HCT116 (cell line): ENCODE measurements around the gene TOB2. TPM values are rescaled to one million over a fixed set of nuclear protein-coding genes. Genes with fewer than 3 reads are reported as not detected.

Experiments used
- ATAC-seq: fragments of 200-7000 bp; cut with Tn5 transposase; 2 replicates; pipeline ENCODE4 v1.9.1; 2020; ENCODE audit warnings: mild to moderate bottlenecking, moderate library complexity
- BruUV-seq: library from RNA; stranded (reverse); fragments of 400-500 nt; replicated peaks from 2 replicates; lab custom pipeline; 2021; lab: Mats Ljungman, UMichigan
- CTCF ChIA-PET: fragments of 300-600 bp; sonication (Branson Sonifier 250); formaldehyde crosslinking; loops from one replicate; lab custom pipeline; 2021; ENCODE audit warnings: antibody characterized with exemption; lab: Charles Lee
- POLR2A ChIA-PET: fragments of 300-600, 350-600 bp; sonication (Branson Sonifier 250); formaldehyde crosslinking; loops from one replicate; lab custom pipeline; 2021; ENCODE audit warnings: antibody characterized with exemption; lab: Charles Lee
- RAD21 ChIA-PET, 2 experiments: fragments of 300-600 bp; sonication (Branson Sonifier 250); formaldehyde crosslinking; loops; one replicate each; lab custom pipeline; 2023; ENCODE audit warnings: low total read pairs in 2 of 2; ENCODE audit not compliant: uncharacterized antibody in 2 of 2, unreplicated experiment in 2 of 2, low non-redundant PET in 1 of 2; lab: Charles Lee
- DNase-seq: peaks from one replicate; pipeline ENCODE4 v3.0.0-alpha.2; 2010; ENCODE audit warnings: low read depth, low spot score
- H2AFZ ChIP-seq: fragments of 200-600 bp; shearing (Covaris generic), sonication (generic); 2 replicates; pipeline ENCODE4 v1.6.1; 2017; ENCODE audit warnings: low read depth, mixed run types, mixed read lengths, antibody characterized with exemption, low read length; ENCODE audit not compliant: poor library complexity, severe bottlenecking
- H3K27ac ChIP-seq: 2 replicates; pipeline ENCODE4 v1.5.1; 2012; ENCODE audit warnings: low read depth, low read length
- H3K27me3 ChIP-seq: fragments of 200-600 bp; sonication (generic); 2 replicates; pipeline ENCODE4 v1.6.1; 2016; ENCODE audit warnings: mixed run types, low read length, mixed read lengths; ENCODE audit not compliant: insufficient read depth
- H3K36me3 ChIP-seq, 2 experiments: fragments of 200-500 bp in 1 of 2; fragments of 200-600 bp in 1 of 2; sonication (Bioruptor generic) in 1 of 2; sonication (generic) in 1 of 2; 2 replicates each; pipeline versions ENCODE4 v1.5.1 to v1.6.1; 2014 to 2016; ENCODE audit warnings: low read length in 2 of 2, inconsistent platforms in 1 of 2, mixed read lengths in 1 of 2, mixed run types in 1 of 2; ENCODE audit not compliant: insufficient read depth in 2 of 2, control insufficient read depth in 1 of 2
- H3K4me1 ChIP-seq, 2 experiments: fragments of 200-600 bp in 1 of 2; sonication (generic) in 1 of 2; 2 replicates each; pipeline versions ENCODE4 v1.5.1 to v1.6.1; 2012 to 2017; ENCODE audit warnings: low read length in 2 of 2, inconsistent platforms in 1 of 2, mild to moderate bottlenecking in 1 of 2, mixed read lengths in 1 of 2, mixed run types in 1 of 2, moderate library complexity in 1 of 2; ENCODE audit not compliant: insufficient read depth in 2 of 2, control insufficient read depth in 1 of 2
- H3K4me2 ChIP-seq: fragments of 200-600 bp; sonication (generic); 2 replicates; pipeline ENCODE4 v1.6.1; 2017; ENCODE audit warnings: mixed run types, low read length, mixed read lengths
- H3K4me3 ChIP-seq, 2 experiments: fragments of 200-600 bp in 1 of 2; sonication (generic) in 1 of 2; replicated peaks in 1 of 2; 2 replicates each; pipeline ENCODE4 v1.5.1; 2011 to 2016; ENCODE audit warnings: low read length in 2 of 2, control low read depth in 1 of 2, low read depth in 1 of 2, mild to moderate bottlenecking in 1 of 2, mixed read lengths in 1 of 2, mixed run types in 1 of 2
- H3K79me2 ChIP-seq: fragments of 200-600 bp; sonication (generic); 2 replicates; pipeline ENCODE4 v1.6.1; 2017; ENCODE audit warnings: mild to moderate bottlenecking, mixed run types, low read length, moderate library complexity, mixed read lengths; ENCODE audit not compliant: insufficient read depth
- H3K9ac ChIP-seq: fragments of 200-600 bp; sonication (generic); 2 replicates; pipeline ENCODE4 v1.6.1; 2016; ENCODE audit warnings: low read length, mixed read lengths
- H3K9me2 ChIP-seq: fragments of 200-600 bp; sonication (generic), shearing (Covaris generic); 2 replicates; pipeline ENCODE4 v1.6.1; 2017; ENCODE audit warnings: mixed run types, mild to moderate bottlenecking, moderate library complexity; ENCODE audit not compliant: insufficient read depth
- H3K9me3 ChIP-seq, 2 experiments: fragments of 200-500 bp in 1 of 2; fragments of 200-600 bp in 1 of 2; sonication (Bioruptor generic) in 1 of 2; sonication (generic) in 1 of 2; 2 replicates each; pipeline ENCODE4 v1.6.1; 2014 to 2017; ENCODE audit warnings: low read length in 2 of 2, mixed read lengths in 2 of 2, inconsistent platforms in 1 of 2, low read depth in 1 of 2, mild to moderate bottlenecking in 1 of 2, mixed run types in 1 of 2, moderate library complexity in 1 of 2; ENCODE audit not compliant: control insufficient read depth in 1 of 2, insufficient read depth in 1 of 2
- H4K20me1 ChIP-seq: fragments of 200-600 bp; sonication (generic), shearing (Covaris generic); 2 replicates; pipeline ENCODE4 v1.6.1; 2017; ENCODE audit warnings: mixed run types, mild to moderate bottlenecking, moderate library complexity; ENCODE audit not compliant: insufficient read depth
- ELF1 ChIP-seq: IDR thresholded peaks from 2 replicates; pipeline ENCODE4 v1.6.1; 2012; ENCODE audit warnings: low read depth, borderline replicate concordance
- POLR2A ChIP-seq: IDR thresholded peaks from 2 replicates; pipeline ENCODE4 v1.7.0; 2011; ENCODE audit warnings: borderline replicate concordance; ENCODE audit not compliant: insufficient read depth, insufficient read length; ENCODE audit errors: extremely low read depth
- YY1 ChIP-seq: IDR thresholded peaks from 2 replicates; pipeline ENCODE4 v1.6.1; 2011; ENCODE audit warnings: low read length, low read depth, moderate library complexity, mild to moderate bottlenecking; ENCODE audit not compliant: insufficient replicate concordance; ENCODE audit errors: extremely low read depth
- ZFX ChIP-seq: fragments of 450-650 bp; IDR thresholded peaks from 2 replicates; pipeline ENCODE4 v1.6.1; 2017
- intact Hi-C: fragments of 100-400 bp; cut with micrococcal nuclease; formaldehyde crosslinking; loops from 2 replicates; pipeline ENCODE4 v1.10.0; 2022
- total RNA-seq: library from RNA; stranded (reverse); gene quantifications from one replicate; pipeline ENCODE4 v1.2.1, GENCODE V29; 2021; ENCODE audit not compliant: unreplicated experiment
- TF ChIP-seq, protein P1 (sequence below): IDR thresholded peaks from 2 replicates; pipeline ENCODE4 v1.6.1; 2011; ENCODE audit warnings: mild to moderate bottlenecking, low read length, moderate library complexity; ENCODE audit not compliant: insufficient replicate concordance; ENCODE audit errors: extremely low read depth
- TF ChIP-seq, protein P2 (sequence below): IDR thresholded peaks from 2 replicates; pipeline ENCODE4 v1.6.1; 2012
- TF ChIP-seq, protein P3 (sequence below), 3 experiments: fragments of 200-600 bp in 1 of 3; sonication (generic) in 1 of 3; IDR thresholded peaks in 2 of 3; conservative IDR thresholded peaks in 1 of 3; 2 replicates each; pipeline ENCODE4 v1.5.1; 2012 to 2017; ENCODE audit warnings: low read depth in 2 of 3, low read length in 2 of 3, antibody characterized with exemption in 1 of 3, borderline replicate concordance in 1 of 3, control low read depth in 1 of 3, mild to moderate bottlenecking in 1 of 3, mixed read lengths in 1 of 3, mixed run types in 1 of 3, moderate library complexity in 1 of 3; ENCODE audit not compliant: insufficient read depth in 1 of 3

The TOB2 gene
- total RNA-seq, 1 experiment from 2014 or later = 55.2 TPM

DNA sequence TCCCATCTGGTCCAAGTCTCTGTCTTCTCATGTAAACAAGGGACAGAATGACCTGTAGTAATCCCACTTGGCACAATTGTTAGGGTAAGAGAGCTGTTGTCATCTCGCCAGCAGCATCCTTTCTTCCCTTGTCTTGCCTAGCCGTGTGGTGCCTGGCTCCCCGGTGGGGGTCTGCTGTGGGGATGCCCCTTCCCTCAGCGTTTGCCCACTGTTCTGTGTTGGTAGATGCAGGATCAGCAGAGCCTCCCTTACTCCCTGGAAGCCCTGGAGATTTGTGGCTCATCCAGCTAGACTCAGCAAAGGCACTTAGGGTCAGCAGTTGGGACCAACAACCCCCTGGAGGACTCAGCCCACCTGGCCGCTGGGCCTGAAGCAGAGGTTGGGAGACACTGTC, 35.3 kb upstream of the TOB2 start:
- H3K36me3 ChIP-seq = 0 out of 4 replicates have a peak, but pooled peaks cover 0 to 3% of the 10 kb centered on the region in 2 experiments
- ChIA-PET RAD21 (no interaction called here), POLR2A (interaction anchor here (1.0 kb wide), 2 partner anchors 10 to 13 kb away, joined by 3 to 4 read pairs; partner anchors contain the start of genes ACO2 and PHF5A), CTCF (no interaction called here)
- H3K27ac ChIP-seq = no peak overlapping the region
- DNase-seq (no peak), ATAC-seq (no peak)
- no TSS peak for BruUV-seq
- H3K4me1 ChIP-seq = peaks cover 3 to 29% of the 10 kb centered on the region in 2 experiments; a peak in 3 of 4 replicates
- intact Hi-C loops = no loop called here
- no peak overlapping the region for H3K4me2 ChIP-seq
- no peaks in the 10 kb centered on the region for H3K27me3 ChIP-seq
- H3K9me2 ChIP-seq = no peaks in the 10 kb centered on the region
- H2AFZ ChIP-seq = no peak overlapping the region
- TF ChIP-seq, protein P1, sequence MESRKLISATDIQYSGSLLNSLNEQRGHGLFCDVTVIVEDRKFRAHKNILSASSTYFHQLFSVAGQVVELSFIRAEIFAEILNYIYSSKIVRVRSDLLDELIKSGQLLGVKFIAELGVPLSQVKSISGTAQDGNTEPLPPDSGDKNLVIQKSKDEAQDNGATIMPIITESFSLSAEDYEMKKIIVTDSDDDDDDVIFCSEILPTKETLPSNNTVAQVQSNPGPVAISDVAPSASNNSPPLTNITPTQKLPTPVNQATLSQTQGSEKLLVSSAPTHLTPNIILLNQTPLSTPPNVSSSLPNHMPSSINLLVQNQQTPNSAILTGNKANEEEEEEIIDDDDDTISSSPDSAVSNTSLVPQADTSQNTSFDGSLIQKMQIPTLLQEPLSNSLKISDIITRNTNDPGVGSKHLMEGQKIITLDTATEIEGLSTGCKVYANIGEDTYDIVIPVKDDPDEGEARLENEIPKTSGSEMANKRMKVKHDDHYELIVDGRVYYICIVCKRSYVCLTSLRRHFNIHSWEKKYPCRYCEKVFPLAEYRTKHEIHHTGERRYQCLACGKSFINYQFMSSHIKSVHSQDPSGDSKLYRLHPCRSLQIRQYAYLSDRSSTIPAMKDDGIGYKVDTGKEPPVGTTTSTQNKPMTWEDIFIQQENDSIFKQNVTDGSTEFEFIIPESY = no peak
- TF ChIP-seq, protein P2, sequence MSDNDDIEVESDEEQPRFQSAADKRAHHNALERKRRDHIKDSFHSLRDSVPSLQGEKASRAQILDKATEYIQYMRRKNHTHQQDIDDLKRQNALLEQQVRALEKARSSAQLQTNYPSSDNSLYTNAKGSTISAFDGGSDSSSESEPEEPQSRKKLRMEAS = no peak
- no peak for TF ChIP-seq POLR2A
- no peak for TF ChIP-seq ZFX
- TF ChIP-seq, protein P3, sequence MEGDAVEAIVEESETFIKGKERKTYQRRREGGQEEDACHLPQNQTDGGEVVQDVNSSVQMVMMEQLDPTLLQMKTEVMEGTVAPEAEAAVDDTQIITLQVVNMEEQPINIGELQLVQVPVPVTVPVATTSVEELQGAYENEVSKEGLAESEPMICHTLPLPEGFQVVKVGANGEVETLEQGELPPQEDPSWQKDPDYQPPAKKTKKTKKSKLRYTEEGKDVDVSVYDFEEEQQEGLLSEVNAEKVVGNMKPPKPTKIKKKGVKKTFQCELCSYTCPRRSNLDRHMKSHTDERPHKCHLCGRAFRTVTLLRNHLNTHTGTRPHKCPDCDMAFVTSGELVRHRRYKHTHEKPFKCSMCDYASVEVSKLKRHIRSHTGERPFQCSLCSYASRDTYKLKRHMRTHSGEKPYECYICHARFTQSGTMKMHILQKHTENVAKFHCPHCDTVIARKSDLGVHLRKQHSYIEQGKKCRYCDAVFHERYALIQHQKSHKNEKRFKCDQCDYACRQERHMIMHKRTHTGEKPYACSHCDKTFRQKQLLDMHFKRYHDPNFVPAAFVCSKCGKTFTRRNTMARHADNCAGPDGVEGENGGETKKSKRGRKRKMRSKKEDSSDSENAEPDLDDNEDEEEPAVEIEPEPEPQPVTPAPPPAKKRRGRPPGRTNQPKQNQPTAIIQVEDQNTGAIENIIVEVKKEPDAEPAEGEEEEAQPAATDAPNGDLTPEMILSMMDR (IDR thresholded peaks at IDR 0.05 in 2 of 3, conservative IDR thresholded peaks at IDR 0.05 in 1 of 3; ENCODE audit: borderline replicate concordance in 1 of 3, insufficient read depth in 1 of 3, low read depth in 2 of 3, low read length in 2 of 3) = no peak
- TF ChIP-seq ELF1 = no peak
- TF ChIP-seq YY1 = no peak
- H3K4me3 ChIP-seq = no peak overlapping the region
- H3K9ac ChIP-seq = no peak overlapping the region; the same call in 1 of the 2 replicates
- H3K9me3 ChIP-seq = no peaks in the 10 kb centered on the region
- peaks cover 12% of the 10 kb centered on the region; the same call in 1 of the 2 replicates for H4K20me1 ChIP-seq
- H3K79me2 ChIP-seq = peaks cover 88% of the 10 kb centered on the region
